GM12878 (cell line): ENCODE measurements around the gene CLBA1.

Experiments
- BRCA1 ChIP-seq: IDR thresholded peaks from 2 replicates; pipeline ENCODE4 v1.6.1; 2011; ENCODE audit warnings: low read depth, low read length, improper control_type of control experiment
- NFXL1 ChIP-seq: fragments of 450-650 bp; IDR thresholded peaks from 2 replicates; pipeline ENCODE4 v1.6.1; 2017; ENCODE audit warnings: antibody characterized with exemption, mild to moderate bottlenecking, borderline replicate concordance
- NFYB ChIP-seq: IDR thresholded peaks from 2 replicates; pipeline ENCODE4 v1.6.1; 2011; ENCODE audit warnings: low read depth, mild to moderate bottlenecking, low read length, improper control_type of control experiment, moderate library complexity; ENCODE audit not compliant: insufficient read depth
- SMC3 ChIP-seq: IDR thresholded peaks from 2 replicates; pipeline ENCODE4 v1.6.1; 2011; ENCODE audit warnings: low read length, improper control_type of control experiment, borderline replicate concordance
- TF ChIP-seq, protein P1 (sequence below), 3 experiments: IDR thresholded peaks in 2 of 3; conservative IDR thresholded peaks in 1 of 3; 2 replicates each; pipeline ENCODE4 v1.5.1; 2011; ENCODE audit warnings: low read depth in 3 of 3, low read length in 3 of 3, mild to moderate bottlenecking in 3 of 3, control low read depth in 2 of 3, moderate library complexity in 2 of 3, inconsistent platforms in 1 of 3, mixed read lengths in 1 of 3; ENCODE audit not compliant: control insufficient read depth in 2 of 3, insufficient read depth in 1 of 3; ENCODE audit errors: extremely low read depth in 1 of 3

DNA sequence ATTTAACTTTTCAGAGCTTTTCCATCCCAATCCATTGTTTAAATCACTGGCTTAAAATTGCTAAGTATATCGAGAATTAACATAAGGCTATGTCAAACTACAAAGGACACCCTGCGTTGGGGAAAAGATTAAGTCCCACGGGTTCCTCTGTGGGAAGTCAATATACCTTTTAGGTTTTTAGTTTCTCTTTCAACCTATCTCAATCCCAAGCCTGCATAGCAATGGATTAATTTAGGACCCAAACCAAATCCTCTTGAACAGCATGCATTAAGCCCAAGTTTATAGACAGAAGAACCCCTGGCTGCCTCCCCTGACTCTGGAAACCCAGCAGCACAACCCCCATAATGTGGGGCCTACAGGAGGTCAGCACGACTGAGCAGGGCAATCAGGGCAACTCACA lies 29.0 kb downstream of the CLBA1 start:
- TF ChIP-seq, protein P1, sequence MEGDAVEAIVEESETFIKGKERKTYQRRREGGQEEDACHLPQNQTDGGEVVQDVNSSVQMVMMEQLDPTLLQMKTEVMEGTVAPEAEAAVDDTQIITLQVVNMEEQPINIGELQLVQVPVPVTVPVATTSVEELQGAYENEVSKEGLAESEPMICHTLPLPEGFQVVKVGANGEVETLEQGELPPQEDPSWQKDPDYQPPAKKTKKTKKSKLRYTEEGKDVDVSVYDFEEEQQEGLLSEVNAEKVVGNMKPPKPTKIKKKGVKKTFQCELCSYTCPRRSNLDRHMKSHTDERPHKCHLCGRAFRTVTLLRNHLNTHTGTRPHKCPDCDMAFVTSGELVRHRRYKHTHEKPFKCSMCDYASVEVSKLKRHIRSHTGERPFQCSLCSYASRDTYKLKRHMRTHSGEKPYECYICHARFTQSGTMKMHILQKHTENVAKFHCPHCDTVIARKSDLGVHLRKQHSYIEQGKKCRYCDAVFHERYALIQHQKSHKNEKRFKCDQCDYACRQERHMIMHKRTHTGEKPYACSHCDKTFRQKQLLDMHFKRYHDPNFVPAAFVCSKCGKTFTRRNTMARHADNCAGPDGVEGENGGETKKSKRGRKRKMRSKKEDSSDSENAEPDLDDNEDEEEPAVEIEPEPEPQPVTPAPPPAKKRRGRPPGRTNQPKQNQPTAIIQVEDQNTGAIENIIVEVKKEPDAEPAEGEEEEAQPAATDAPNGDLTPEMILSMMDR (IDR thresholded peaks at IDR 0.05 in 2 of 3, conservative IDR thresholded peaks at IDR 0.05 in 1 of 3; ENCODE audit: control insufficient read depth in 2 of 3, extremely low read depth in 1 of 3, insufficient read depth in 1 of 3, low read depth in 3 of 3, low read length in 3 of 3) = no peak
- TF ChIP-seq NFXL1 = no peak
- no peak for TF ChIP-seq NFYB
- no peak for TF ChIP-seq BRCA1
- no peak for TF ChIP-seq SMC3
